ENCODE results near the gene NHLRC2.

NHLRC2 gene

GRCh38 chr10:113958631-113959382 is 104.3 kb downstream of the NHLRC2 start:
- Histone ChIP-seq H3K27ac (replicated peaks; ENCODE audit: low read length) (no peak overlapping the region), H3K36me3 (replicated peaks in 1 of 2; ENCODE audit: control insufficient read depth in 2 of 2, insufficient read depth in 2 of 2, low read length in 2 of 2) (no peaks in the 10 kb centered on the region), H3K18ac (ENCODE audit: low read length) (peak overlapping the region; percentile 66), H2BK5ac (ENCODE audit: low read length) (peak overlapping the region; percentile 7), H3K4me3 (ENCODE audit: low read length in 2 of 2) (no peak overlapping the region), H3K79me1 (ENCODE audit: low read depth, low read length) (no peaks in the 10 kb centered on the region), H3K23ac (ENCODE audit: low read depth, low read length, poor library complexity) (no peak overlapping the region), H2BK15ac (ENCODE audit: low read length) (no peak overlapping the region), H3K9me3 (replicated peaks in 1 of 2; ENCODE audit: control insufficient read depth in 2 of 2, insufficient read depth in 1 of 2, low read depth in 1 of 2, low read length in 2 of 2) (peaks cover 0 to 2% of the 10 kb centered on the region in 2 donors), H2BK12ac (ENCODE audit: low read length) (no peak overlapping the region), H3K14ac (ENCODE audit: low read length) (no peak overlapping the region), H2BK120ac (ENCODE audit: low read depth, low read length) (no peak overlapping the region), H3K27me3 (ENCODE audit: control insufficient read depth in 3 of 3, insufficient read depth in 3 of 3, low read depth in 1 of 3, low read length in 3 of 3) (no peaks in the 10 kb centered on the region), H3K4ac (ENCODE audit: low read length) (no peak overlapping the region), H4K8ac (ENCODE audit: low read depth, low read length) (no peak overlapping the region), H3K9ac (ENCODE audit: low read depth, low read length, poor library complexity) (no peak overlapping the region), H2AFZ (ENCODE audit: low read length) (peak overlapping the region; percentile 84), H4K91ac (ENCODE audit: low read depth, low read length, poor library complexity) (no peak overlapping the region), H2AK5ac (ENCODE audit: low read depth, low read length) (no peak overlapping the region), H3K4me2 (ENCODE audit: insufficient read depth, low read length, poor library complexity, severe bottlenecking) (no peak overlapping the region), H3K4me1 (ENCODE audit: control insufficient read depth in 2 of 2, insufficient read depth in 1 of 2, low read depth in 1 of 2, low read length in 2 of 2) (peaks cover 17 to 23% of the 10 kb centered on the region in 2 donors)
- DNase-seq (ENCODE audit: low spot score), result no peak
- WGBS, 2 donors (ENCODE audit: extremely low coverage in 2 of 2, insufficient read length in 2 of 2, insufficient replicate concordance in 1 of 2), result no CpG with 5 or more reads among the region's 11 CpGs

GRCh38 chr10:113959383-113959760 is 104.9 kb downstream of the NHLRC2 start:
- Histone ChIP-seq H3K9me3 (replicated peaks in 1 of 2; ENCODE audit: control insufficient read depth in 2 of 2, insufficient read depth in 1 of 2, low read depth in 1 of 2, low read length in 2 of 2) (peaks cover 0 to 2% of the 10 kb centered on the region in 2 donors), H3K36me3 (replicated peaks in 1 of 2; ENCODE audit: control insufficient read depth in 2 of 2, insufficient read depth in 2 of 2, low read length in 2 of 2) (no peaks in the 10 kb centered on the region), H3K9ac (ENCODE audit: low read depth, low read length, poor library complexity) (no peak overlapping the region), H3K4ac (ENCODE audit: low read length) (no peak overlapping the region), H4K8ac (ENCODE audit: low read depth, low read length) (no peak overlapping the region), H2BK12ac (ENCODE audit: low read length) (no peak overlapping the region), H2AFZ (ENCODE audit: low read length) (peak overlapping the region; percentile 18), H2BK15ac (ENCODE audit: low read length) (peak overlapping the region; percentile 4), H3K14ac (ENCODE audit: low read length) (no peak overlapping the region), H3K4me2 (ENCODE audit: insufficient read depth, low read length, poor library complexity, severe bottlenecking) (no peak overlapping the region), H4K91ac (ENCODE audit: low read depth, low read length, poor library complexity) (no peak overlapping the region), H3K18ac (ENCODE audit: low read length) (no peak overlapping the region), H3K27me3 (ENCODE audit: control insufficient read depth in 3 of 3, insufficient read depth in 3 of 3, low read depth in 1 of 3, low read length in 3 of 3) (no peaks in the 10 kb centered on the region), H3K4me3 (ENCODE audit: low read length in 2 of 2) (no peak overlapping the region), H2BK5ac (ENCODE audit: low read length) (no peak overlapping the region), H3K23ac (ENCODE audit: low read depth, low read length, poor library complexity) (no peak overlapping the region), H2BK120ac (ENCODE audit: low read depth, low read length) (no peak overlapping the region), H3K79me1 (ENCODE audit: low read depth, low read length) (no peaks in the 10 kb centered on the region), H3K4me1 (ENCODE audit: control insufficient read depth in 2 of 2, insufficient read depth in 1 of 2, low read depth in 1 of 2, low read length in 2 of 2) (peaks cover 17 to 23% of the 10 kb centered on the region in 2 donors), H3K27ac (replicated peaks; ENCODE audit: low read length) (no peak overlapping the region), H2AK5ac (ENCODE audit: low read depth, low read length) (peak overlapping the region; percentile 77)
- no CpG with 5 or more reads among the region's 6 CpGs for WGBS, 2 donors (ENCODE audit: extremely low coverage in 2 of 2, insufficient read length in 2 of 2, insufficient replicate concordance in 1 of 2)
- no peak for DNase-seq (ENCODE audit: low spot score)

GRCh38 chr10:113960617-113961181 is 106.2 kb downstream of the NHLRC2 start:
- Histone ChIP-seq H2BK12ac (ENCODE audit: low read length) (no peak overlapping the region), H2AFZ (ENCODE audit: low read length) (peak overlapping the region; percentile 9), H4K91ac (ENCODE audit: low read depth, low read length, poor library complexity) (peak overlapping the region; percentile 64), H3K4me3 (ENCODE audit: low read length in 2 of 2) (no peak overlapping the region), H3K79me1 (ENCODE audit: low read depth, low read length) (no peaks in the 10 kb centered on the region), H3K23ac (ENCODE audit: low read depth, low read length, poor library complexity) (no peak overlapping the region), H3K9me3 (replicated peaks in 1 of 2; ENCODE audit: control insufficient read depth in 2 of 2, insufficient read depth in 1 of 2, low read depth in 1 of 2, low read length in 2 of 2) (peaks cover 0 to 2% of the 10 kb centered on the region in 2 donors), H2BK120ac (ENCODE audit: low read depth, low read length) (peak overlapping the region; percentile 68), H3K36me3 (replicated peaks in 1 of 2; ENCODE audit: control insufficient read depth in 2 of 2, insufficient read depth in 2 of 2, low read length in 2 of 2) (no peaks in the 10 kb centered on the region), H3K4me1 (ENCODE audit: control insufficient read depth in 2 of 2, insufficient read depth in 1 of 2, low read depth in 1 of 2, low read length in 2 of 2) (peaks cover 19 to 23% of the 10 kb centered on the region in 2 donors), H2AK5ac (ENCODE audit: low read depth, low read length) (peak overlapping the region; percentile 77), H3K14ac (ENCODE audit: low read length) (no peak overlapping the region), H3K4ac (ENCODE audit: low read length) (no peak overlapping the region), H3K9ac (ENCODE audit: low read depth, low read length, poor library complexity) (no peak overlapping the region), H3K4me2 (ENCODE audit: insufficient read depth, low read length, poor library complexity, severe bottlenecking) (no peak overlapping the region), H2BK5ac (ENCODE audit: low read length) (peak overlapping the region; percentile 9), H4K8ac (ENCODE audit: low read depth, low read length) (peak overlapping the region; percentile 78), H3K27ac (replicated peaks; ENCODE audit: low read length) (peak overlapping the region; percentile 54), H3K27me3 (ENCODE audit: control insufficient read depth in 3 of 3, insufficient read depth in 3 of 3, low read depth in 1 of 3, low read length in 3 of 3) (no peaks in the 10 kb centered on the region), H3K18ac (ENCODE audit: low read length) (peak overlapping the region; percentile 94), H2BK15ac (ENCODE audit: low read length) (peak overlapping the region; percentile 69)
- no CpG with 5 or more reads among the region's 11 CpGs for WGBS, 2 donors (ENCODE audit: extremely low coverage in 2 of 2, insufficient read length in 2 of 2, insufficient replicate concordance in 1 of 2)
- DNase-seq (ENCODE audit: low spot score), result peak; percentile 9

- Histone ChIP-seq H2BK120ac (ENCODE audit: low read depth, low read length) (no peak overlapping the region), H2AK5ac (ENCODE audit: low read depth, low read length) (no peak overlapping the region)
These were observed 106.9 kb downstream of the NHLRC2 start for GRCh38 chr10:113961182-113962031.

More at GRCh38 chr10:113961182-113962031, 106.9 kb downstream of the NHLRC2 start:
- H3K4me3 ChIP-seq (ENCODE audit: low read length in 2 of 2), result no peak overlapping the region
- H2BK5ac ChIP-seq (ENCODE audit: low read length), result no peak overlapping the region
- no peak overlapping the region for H2BK12ac ChIP-seq (ENCODE audit: low read length)
- H4K8ac ChIP-seq (ENCODE audit: low read depth, low read length), result peak overlapping the region; percentile 78
- H3K4me1 ChIP-seq (ENCODE audit: control insufficient read depth in 2 of 2, insufficient read depth in 1 of 2, low read depth in 1 of 2, low read length in 2 of 2), result peaks cover 19 to 23% of the 10 kb centered on the region in 2 donors
- no peak for DNase-seq (ENCODE audit: low spot score)
- no peaks in the 10 kb centered on the region for H3K36me3 ChIP-seq (replicated peaks in 1 of 2; ENCODE audit: control insufficient read depth in 2 of 2, insufficient read depth in 2 of 2, low read length in 2 of 2)
- no peaks in the 10 kb centered on the region for H3K27me3 ChIP-seq (ENCODE audit: control insufficient read depth in 3 of 3, insufficient read depth in 3 of 3, low read depth in 1 of 3, low read length in 3 of 3)
- no peak overlapping the region for H3K4ac ChIP-seq (ENCODE audit: low read length)
- no peak overlapping the region for H3K14ac ChIP-seq (ENCODE audit: low read length)
- peak overlapping the region; percentile 9 for H2AFZ ChIP-seq (ENCODE audit: low read length)
- no peak overlapping the region for H3K9ac ChIP-seq (ENCODE audit: low read depth, low read length, poor library complexity)
- no peak overlapping the region for H2BK15ac ChIP-seq (ENCODE audit: low read length)
- H3K27ac ChIP-seq (replicated peaks; ENCODE audit: low read length), result peak overlapping the region; percentile 54
- peak overlapping the region; percentile 41 for H3K18ac ChIP-seq (ENCODE audit: low read length)
- no peaks in the 10 kb centered on the region for H3K79me1 ChIP-seq (ENCODE audit: low read depth, low read length)
- no peak overlapping the region for H4K91ac ChIP-seq (ENCODE audit: low read depth, low read length, poor library complexity)
- H3K9me3 ChIP-seq (replicated peaks in 1 of 2; ENCODE audit: control insufficient read depth in 2 of 2, insufficient read depth in 1 of 2, low read depth in 1 of 2, low read length in 2 of 2), result peaks cover 0 to 2% of the 10 kb centered on the region in 2 donors
- WGBS, 2 donors (ENCODE audit: extremely low coverage in 2 of 2, insufficient read length in 2 of 2, insufficient replicate concordance in 1 of 2), result no CpG with 5 or more reads among the region's 14 CpGs
- H3K23ac ChIP-seq (ENCODE audit: low read depth, low read length, poor library complexity), result no peak overlapping the region
- no peak overlapping the region for H3K4me2 ChIP-seq (ENCODE audit: insufficient read depth, low read length, poor library complexity, severe bottlenecking)
